Esophagus mucosa (tissue), 1 donor: Measurements from ENCODE around the gene CACFD1. TPM values are rescaled to one million over a fixed set of nuclear protein-coding genes. Genes with fewer than 3 reads are reported as not detected.

Experiments
- ATAC-seq: fragments of 200-7000 bp; cut with Tn5 transposase; one replicate; pipeline ENCODE4 v1.9.1; 2020
- total RNA-seq: library from RNA; stranded (reverse); gene quantifications from one replicate; pipeline ENCODE4 v1.2.4, GENCODE V29; 2023
- donor health status: DM: yes; HTN: yes; CAD: no.

Gene CACFD1
- total RNA-seq, 1 donor from 2014 or later = 7.4 TPM

GRCh38 chr9:133518706-133519449 is 59.1 kb downstream of the CACFD1 start:
- ATAC-seq = no peak

- peak; percentile 5 for ATAC-seq
Measured at GRCh38 chr9:133519693-133520092, 59.9 kb downstream of the CACFD1 start.

- no peak for ATAC-seq
Measured at GRCh38 chr9:133520121-133520835, 60.5 kb downstream of the CACFD1 start.

Other genes with a start within 250 kb of the CACFD1 start
- gene ABO, start 184.8 kb upstream of the CACFD1 start, total RNA-seq = 7.3 TPM
- 9.9 TPM for gene SURF6, start 123.8 kb upstream of the CACFD1 start, total RNA-seq
- gene MED22, start 111.8 kb upstream of the CACFD1 start, total RNA-seq = 10.8 TPM
- gene RPL7A, start 111.8 kb upstream of the CACFD1 start, total RNA-seq = 2,377 TPM
- 25.4 TPM for gene SURF1, start 103.5 kb upstream of the CACFD1 start, total RNA-seq
- gene SURF2, start 103.4 kb upstream of the CACFD1 start, total RNA-seq = 25.6 TPM
- 87.2 TPM for gene SURF4, start 83.9 kb upstream of the CACFD1 start, total RNA-seq
- 0.40 TPM for gene STKLD1, start 83.6 kb upstream of the CACFD1 start, total RNA-seq
- gene REXO4, start 42.0 kb upstream of the CACFD1 start, total RNA-seq = 13.7 TPM
- gene ADAMTS13, start 37.6 kb upstream of the CACFD1 start, total RNA-seq = 0.92 TPM
- gene SLC2A6, start 19.1 kb downstream of the CACFD1 start, total RNA-seq = 0.80 TPM
- gene MYMK, start 65.0 kb downstream of the CACFD1 start, total RNA-seq = not detected
- 0.88 TPM for gene ADAMTSL2, start 74.7 kb downstream of the CACFD1 start, total RNA-seq
- gene FAM163B, start 149.4 kb downstream of the CACFD1 start, total RNA-seq = not detected
- gene DBH, start 176.4 kb downstream of the CACFD1 start, total RNA-seq = not detected